NCI-H2196 treated with DMSO at 0.1 percent for 48 hours (cell line): ENCODE measurements around the gene ADAP1.
"Not testable (repeated sequence)": the region's sequence is repeated elsewhere in the genome, so short reads cannot be mapped to it uniquely, and the experiment has no call there.

Experiments
- DNase-seq: peaks from one replicate; lab custom pipeline; 2025; ENCODE audit not compliant: unreplicated experiment; lab: John Stamatoyannopoulos, UW

ADAP1 gene

DNA sequence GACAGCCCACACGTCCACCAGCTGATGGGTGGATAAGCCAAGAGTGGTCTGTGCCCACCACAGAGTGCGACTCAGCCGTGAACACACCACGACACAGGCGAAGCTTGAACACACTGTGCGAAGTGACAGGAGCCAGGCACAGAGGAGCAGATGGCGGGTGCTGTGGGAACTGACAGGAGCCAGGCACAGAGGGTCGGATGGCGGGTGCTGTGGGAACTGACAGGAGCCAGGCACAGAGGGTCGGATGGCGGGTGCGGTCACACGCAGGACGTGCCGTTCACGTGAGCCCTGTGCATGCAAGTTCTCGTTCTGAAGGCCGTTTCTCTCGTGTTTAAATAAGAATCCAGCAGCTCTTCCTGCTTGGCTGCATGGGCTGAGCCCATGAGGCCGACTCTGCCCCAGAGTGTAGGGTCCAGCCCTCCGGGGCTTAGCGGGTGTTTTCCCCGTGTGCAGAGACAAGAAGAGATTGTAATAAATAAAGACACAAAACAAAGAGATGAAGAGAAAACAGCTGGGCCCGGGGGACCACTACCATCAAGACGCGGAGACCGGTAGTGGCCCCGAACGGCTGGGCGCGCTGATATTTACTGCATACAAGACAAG, 5.9 kb upstream of the ADAP1 start:
- DNase-seq: no peak

DNA sequence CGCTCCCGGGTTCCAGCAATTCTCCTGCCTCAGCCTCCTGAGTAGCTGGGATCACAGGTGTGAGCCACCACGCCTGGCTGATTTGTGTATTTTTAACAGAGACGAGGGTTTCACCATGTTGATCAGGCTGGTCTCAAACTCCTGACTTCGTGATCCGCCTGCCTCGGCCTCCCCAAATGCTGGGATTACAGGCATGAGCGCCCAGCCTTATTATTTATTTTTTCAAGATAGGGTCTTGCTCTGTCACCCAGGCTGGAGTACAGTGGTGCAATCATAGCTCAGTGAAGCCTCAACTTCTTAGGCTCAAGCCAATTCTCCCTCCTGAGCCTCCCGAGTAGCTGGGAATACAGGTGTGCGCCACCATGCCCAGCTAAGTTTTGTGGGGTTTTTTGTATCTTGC, 5.3 kb upstream of the ADAP1 start:
- DNase-seq: not testable (repeated sequence)

DNA sequence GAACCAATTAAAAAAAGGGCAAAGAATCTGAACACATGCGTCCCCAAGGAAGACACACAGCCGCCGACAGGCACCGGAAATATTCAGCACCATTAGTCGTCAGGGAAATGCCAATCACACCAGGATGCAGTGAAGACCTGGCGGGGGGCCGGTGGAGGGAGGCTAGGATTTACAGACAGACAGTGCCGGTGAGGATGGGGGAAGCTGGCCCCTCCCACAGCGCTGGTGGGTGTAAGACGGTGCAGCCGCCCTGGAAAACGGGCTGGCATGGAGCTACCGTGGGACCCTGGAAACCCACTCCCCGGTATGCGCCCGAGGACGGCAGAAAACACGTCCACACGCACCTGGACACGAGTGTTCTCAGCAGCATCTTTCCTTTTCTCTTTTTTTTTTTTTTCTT, 4.8 kb upstream of the ADAP1 start:
- no peak for DNase-seq

DNA sequence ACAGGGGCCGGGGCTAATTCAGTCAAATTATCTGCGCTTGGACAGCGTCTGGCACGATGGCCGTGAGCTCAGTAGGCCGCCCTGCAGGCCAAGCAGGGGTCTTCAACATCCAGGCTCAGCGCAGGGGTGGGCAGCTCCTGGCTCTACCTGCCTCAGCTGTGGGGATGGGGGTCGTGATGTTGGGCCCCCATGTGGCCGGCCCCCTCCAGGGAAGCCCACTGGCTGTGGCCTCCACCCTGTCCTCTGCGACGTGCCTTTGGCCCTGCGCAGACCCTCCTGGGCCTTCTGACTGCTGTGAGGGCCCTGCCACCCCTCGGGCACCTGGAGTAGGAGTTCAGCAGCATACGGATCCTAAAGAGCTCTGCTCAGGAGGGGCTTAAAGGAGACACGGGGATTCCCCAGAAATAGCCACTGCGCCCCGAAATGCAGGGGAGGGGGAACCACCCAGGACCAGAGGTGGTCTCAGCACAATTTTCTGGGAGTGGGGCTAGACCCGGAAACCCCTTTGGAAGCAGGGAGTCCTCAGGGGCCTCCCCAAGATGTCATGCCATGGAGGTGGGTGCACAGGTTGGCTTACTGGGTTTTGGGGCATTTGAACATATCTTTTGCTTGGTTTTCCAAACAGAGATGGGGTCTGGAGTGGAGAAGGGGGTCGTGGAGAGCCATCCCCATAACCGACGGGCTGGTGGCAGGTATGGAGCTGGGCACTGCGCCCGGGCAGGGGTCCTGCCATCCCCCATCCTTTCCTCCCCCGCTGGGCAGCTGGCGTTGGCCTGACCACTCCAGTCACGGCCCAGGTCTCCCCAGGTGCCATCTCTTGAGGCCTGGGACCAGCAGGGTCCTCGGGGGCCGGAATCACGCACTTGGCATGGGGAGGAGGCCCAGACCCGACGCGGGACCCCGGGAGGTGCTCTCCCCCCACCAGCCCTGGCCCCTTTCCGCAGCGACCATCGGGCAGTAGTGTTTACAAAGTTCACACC, 4.0 kb upstream of the ADAP1 start:
- DNase-seq: no peak

DNA sequence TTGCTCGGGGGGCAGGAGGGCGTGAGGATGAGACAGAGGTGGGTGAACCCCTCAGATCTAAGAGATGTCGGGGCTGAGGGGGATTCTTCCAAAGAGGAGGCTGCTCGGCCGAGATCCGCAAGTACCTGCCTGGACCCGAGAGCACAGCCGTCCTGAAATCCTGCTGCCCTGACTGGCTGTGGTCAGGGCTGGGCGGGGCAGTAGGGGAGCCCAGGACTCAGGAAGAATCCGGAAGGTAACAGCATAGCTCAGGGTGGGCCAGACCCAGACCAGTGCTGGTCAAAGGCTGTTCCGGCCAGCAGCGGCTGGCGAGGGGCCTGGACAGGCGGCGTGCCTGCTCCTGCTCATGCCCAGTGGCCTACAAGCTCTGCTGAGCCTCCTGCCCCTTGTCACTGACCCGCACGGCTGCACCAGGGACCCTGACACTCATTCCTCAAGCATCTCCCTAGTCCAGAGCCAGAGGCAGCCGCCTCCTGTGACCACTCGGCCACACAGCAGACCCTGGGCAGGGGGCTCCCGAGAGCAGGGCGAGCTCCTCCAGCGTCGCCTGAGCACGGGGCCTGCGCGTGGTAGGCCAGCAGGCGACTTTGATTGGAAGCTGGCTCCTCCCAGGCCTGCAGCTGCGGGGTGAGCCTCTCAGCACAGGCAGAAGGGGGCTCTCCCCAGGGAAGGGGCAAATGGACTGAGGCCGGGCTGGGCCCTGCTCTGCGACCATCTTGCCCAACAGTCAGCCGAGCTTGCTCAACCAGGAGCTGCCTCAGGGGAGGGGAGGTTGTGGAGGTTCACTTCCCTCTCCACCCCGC, 3.1 kb upstream of the ADAP1 start:
- DNase-seq: no peak

DNA sequence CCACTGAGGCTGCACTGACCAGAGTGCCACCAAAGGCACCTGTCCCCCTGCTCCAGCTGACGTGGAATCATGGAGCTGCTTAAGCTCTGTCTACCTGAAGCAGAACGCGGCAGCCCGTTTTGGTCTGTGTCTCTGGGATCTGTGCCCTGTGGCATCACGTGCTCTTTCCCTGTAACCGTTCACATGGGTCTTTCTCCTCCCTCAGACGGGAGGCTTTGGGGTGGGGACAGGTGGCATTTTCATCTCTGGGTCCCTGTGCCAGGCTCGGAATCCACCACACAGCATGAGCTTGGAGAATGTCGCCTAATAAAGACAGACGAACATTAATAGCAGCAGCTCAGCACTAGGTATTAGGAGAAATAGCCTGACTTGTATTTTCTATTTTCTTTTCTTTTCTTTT, 1.6 kb upstream of the ADAP1 start:
- DNase-seq: no peak

DNA sequence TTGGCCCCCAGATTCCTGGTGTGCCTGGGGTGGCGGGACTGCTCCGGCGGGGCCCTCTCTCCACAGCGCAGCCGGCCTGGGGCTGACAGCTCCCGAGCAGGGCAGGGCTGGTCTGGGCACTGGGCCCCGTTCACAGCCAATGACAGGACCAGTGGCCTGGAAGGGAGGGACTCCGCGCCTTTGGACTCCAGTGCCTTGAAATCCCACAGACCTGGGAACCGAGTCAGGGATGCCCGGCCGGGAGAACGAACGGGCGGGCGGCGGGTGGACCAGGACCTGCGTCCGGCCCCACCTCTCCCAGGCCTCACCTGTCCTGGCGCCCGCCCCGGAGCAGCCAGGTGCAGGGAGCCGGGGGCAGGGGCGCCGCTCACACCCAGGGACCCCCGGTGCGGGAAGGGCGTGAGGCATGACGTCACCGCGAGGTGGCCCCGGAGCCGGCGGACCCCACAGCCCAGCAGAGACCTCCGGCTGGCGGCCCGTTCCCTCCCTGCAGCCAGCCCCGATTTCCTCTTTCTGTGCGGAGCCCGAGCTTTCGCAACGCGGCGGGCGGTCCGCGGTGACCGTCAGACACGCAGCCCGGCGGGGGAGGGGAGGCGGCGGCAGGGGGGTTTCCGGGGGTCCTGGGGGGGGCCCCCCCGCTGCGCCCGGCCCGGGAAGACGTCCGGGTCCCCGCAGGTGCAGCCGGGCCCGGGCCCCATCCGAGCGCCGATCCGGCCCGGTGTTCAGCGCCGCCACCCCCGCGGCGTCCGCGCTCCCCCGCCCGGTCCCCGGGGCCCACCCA, 743 bp downstream of the ADAP1 start:
- no peak for DNase-seq

DNA sequence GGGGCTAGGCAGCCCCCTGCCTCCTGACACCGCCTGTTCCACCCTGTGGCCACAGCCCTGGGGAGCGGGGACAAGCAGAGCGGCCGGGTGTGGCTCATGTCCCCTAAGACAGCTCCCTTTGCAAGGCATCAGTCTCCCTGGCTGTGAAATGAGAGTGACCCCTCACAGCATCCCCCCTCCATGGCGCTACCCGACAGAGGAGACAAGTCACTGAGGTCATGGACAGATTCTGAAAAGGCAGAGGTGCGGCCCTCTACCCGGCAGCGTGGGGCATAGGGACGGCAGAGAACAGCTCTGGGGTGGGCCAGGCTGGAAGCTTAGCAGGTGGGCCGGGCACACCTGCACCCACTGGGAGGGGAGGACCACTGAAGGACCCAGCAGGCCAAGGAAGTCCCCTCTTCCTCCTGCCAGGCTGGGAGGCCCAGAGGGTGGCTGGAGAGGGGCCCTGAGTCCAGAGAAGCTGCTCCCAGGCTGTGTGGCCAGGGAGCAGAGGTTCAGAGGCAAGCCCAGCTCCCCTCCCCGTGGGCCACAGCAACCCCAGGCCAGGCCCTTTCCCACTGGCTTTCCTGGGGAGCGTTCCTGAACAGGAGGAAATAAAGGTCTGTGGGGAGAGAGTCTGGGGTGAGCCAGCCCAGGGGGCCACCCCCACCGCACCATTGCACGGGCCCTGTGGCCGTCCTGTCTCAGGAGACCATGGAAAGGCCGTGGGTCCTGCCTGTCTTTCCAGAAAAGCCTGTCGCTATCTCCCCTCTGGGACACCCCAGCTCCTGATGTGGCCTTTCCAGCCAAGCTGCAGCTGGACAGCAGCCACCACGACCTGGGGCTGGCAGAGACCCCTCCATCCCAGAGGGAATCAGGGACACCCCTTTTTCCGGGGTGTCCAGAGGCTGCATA, 1.7 kb downstream of the ADAP1 start:
- DNase-seq: no peak

DNA sequence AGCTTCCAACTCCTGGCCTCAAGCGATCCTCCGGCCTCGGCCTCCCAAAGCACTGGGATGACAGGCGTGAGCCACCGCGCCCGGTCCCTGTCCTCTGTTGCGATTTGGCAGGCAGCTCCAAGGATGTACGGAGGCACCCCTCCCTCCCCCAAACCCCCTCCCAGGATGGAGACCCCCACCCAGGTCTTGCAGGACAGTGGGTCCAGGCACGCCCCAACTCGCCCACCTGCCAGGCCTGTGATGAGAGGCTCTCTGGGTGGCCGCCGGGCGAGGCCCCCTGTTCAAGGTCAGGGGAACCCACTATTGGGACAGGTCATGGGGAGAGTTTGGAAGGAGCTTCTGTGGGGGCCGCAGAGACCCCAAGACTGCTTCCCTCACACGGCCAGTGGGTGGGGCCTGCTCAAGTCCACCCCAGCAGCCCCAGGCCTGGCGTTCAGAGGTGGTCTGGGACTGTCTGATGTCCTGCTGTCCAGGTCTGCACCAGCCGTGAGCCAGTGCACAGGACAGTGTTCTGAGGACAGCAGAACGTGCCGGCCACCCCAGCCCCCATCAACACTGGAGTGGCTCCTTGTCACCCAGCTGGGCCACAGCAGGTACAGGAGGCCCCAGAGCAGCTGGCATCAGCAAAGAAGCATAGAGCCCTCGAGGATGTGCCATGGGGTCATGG, 2.5 kb downstream of the ADAP1 start:
- no peak for DNase-seq

DNA sequence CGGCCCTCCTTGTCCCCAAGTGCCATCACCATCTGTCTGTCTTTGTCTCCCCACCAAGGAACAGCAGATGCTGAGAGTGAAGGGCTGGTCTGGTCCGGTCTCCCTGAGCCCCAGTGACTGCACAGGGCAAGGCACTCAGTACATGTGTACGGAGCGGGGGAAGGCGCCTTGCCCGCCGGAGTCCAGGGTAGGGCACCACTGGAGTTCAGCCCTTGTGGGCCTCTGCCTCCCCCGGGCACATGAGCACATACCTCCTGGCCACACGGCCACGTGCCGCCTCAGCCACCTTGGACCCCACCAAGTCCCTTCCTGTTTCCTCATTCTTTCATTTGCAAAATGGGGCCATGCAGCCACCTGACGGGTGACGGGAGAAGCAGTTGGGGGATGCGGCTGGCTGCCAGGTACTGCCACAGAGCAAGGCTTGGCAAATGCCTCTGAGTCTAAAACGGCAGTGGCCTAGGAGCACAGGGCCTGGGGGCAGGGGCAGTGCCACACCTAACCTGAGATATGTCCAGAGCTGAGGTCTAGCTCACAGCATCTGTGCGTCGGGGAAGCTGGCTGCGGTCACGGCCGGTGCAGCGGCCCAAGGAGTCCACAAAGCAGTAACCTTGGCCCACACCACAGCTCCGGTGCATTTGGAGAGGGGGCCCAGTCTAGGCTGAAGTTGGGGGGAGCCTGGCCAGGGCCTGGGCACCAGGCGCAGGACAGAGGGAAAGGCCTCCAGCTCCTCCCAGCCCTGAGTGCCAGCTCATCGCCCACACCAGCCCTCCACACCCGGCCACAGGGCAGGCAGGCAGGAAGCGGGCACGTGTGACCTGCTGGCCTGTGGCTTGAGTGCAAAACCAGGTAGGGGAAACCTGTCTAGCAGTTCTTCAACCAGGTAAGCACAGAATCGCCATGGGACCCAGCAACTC, 5.2 kb downstream of the ADAP1 start:
- no peak for DNase-seq

DNA sequence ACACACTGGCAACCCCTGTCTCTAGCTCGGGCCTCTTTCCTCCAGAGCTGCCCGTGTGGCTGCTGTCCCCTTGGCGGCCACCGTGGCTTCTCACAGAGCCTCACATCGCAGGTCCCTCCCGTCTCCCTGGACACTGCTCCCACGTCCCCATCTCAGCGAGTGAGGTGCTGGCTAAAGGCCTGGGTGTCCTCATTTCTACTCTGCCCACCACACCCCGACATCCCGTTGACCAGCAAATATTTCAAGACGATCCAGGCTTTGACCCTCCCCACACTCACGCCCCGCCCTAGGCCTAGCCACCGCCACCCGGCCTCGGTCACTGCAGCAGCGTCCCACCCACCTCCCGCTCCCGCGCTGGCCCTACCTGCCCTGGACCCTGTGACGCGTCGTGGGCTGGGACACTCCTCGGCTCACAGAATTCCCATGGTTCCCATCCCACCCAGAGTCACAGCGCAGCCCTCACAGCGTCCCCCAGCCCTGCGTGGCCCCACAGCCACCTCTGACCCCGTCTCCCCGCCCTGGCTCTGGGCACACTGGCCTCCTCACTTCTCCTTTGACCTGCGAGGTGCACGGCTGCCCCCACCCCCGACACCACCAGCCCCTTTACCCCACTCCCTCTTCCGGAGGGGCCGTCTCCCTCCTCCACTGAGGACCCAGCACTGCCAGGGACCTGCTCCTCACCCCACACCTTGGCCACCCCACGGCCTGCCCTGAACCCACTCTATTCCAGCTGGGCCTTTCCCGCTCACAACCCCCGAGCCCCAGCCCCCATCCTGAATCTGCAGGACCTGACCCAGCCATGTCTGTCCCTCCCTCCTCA, 6.9 kb downstream of the ADAP1 start:
- DNase-seq: no peak

DNA sequence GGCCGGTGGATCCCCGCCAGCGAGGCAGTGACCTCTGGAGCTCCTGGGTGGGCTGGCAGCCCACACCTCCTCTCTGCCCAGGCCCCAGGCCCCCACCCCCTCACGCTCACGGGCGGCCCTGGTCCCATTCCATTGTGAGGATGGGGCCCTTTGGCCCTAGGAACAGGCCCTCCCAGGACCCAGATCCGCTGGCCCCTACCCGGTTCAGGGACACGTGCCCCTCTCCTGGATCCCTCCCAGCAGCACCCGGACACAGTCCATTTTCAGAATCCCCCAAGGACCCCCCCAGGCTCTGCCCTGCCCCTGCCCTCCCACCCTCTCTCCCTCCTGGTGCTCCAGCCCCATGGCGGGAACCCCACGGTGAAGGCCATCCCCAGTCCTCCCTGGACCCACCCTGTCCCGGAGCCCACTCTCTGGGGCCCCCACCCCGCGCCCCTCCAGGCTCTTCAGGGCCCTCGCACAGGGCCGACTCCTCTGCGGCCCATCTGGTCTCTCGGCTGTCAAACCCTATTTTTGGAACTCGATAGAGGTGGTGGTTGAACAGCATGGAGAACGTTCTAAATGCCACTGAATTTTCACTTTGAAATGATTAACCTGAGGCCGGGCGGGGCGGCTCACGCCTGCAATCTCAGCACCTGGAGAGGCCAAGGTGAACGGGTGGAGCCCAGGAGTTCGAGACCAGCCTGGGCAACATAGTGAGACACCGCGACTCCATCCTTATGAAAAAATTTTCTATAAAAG, 8.1 kb downstream of the ADAP1 start:
- no peak for DNase-seq

DNA sequence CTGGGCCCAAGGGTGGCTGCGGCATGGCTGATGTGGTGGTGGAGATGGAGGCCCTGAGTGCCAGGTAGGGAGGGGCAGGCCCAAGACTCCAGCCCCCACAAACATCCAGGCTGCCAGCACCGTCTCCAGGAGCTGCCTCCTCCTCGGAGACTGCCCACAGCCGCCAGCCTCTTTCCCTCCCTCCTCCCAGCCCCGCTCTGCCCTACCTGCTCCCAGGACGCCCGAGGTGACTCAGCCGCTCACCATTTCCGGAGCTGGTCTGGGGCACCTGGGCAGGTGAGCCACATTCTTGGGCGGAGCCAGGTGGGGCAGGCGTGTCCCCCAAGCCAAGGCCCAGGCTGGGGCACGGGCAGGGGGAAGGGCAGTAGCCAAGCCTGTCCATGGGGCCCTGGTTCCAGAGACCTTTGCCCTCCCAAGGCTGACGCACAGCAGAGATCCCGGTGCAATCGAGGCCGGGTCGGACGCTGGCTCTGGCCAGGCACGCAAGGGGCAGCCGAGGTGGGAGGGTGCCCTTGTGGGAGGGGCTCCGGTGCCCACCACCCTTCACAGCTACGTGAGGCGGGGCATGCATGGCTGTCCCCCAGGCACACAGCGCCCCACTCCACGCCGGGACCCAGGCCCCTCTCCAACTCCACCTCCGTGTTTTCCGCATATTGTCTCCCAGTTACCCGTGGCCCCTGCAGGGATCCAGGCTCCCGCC, 8.8 kb downstream of the ADAP1 start:
- DNase-seq: no peak

DNA sequence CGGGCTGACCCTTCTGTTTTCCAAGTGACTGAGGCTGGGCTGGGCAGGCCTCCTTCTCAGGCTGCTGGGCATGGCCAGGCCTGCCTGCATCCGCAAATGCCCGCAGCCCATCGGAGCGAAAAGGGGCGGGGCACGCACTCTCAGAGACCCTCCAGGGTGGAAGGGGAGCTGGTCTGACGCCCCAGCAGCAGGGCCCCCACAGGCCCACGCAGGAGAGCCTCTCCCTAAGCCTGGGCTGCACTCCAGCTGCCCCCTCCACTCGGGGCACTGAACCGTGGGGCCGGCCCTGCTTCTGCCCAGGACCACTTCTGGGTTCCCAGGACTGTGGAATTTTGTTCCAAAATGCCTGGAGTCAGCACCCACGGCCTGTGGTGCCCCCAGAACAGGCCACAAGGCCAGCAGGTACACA, 9.3 kb downstream of the ADAP1 start:
- DNase-seq: no peak

DNA sequence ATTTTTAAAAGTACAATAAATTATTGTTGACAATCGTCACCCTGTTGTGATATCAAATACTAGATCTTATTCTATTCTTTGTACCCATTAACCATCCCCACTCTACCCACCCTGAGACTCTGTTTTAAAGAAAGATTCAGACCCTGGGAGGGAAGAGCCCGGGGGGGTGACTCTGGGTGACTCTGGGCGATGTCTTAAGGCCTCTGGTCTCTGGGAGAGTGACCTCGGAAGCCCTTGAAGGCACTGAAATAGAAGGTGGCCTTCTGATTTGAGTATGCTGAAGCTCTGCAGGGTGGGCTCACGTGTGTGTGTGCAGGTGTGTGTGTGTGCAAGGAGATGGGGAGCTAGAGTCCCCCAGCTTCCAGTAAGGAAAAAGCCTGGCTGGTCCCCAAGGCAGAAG, 9.7 kb downstream of the ADAP1 start:
- DNase-seq: no peak

DNA sequence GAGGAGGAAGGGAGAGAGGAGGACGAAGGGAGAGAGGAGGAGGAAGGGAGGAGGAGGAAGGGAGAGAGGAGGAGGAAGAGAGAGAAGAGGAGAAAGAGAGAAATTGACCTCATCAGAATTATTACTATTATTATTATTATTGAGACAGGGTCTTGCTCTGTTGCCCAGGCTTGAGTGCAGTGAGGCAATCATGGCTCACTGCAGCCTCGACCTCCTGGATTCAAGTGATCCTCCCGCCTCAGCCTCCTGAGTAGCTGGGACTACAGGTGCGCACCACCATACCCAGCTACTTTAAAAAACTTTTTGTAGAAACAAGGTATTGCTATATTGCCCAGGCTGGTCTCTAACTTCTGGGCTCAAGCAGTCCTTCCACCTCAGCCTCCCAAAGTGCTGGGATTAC, 10.7 kb downstream of the ADAP1 start:
- DNase-seq: not testable (repeated sequence)
